Activated CD8-positive, alpha-beta memory T cell treated with anti-CD3 and anti-CD28 coated beads for 48 hours (primary cell): Measurements from ENCODE around the gene IL1RN.

ENCODE experiments used
- DNase-seq, 3 experiments: peaks; one replicate each; pipeline ENCODE4 v3.0.0-alpha.2; 2020; ENCODE audit warnings: low read depth in 2 of 3, low spot score in 2 of 3

Gene IL1RN

GRCh38 chr2:113127646-113128570 is 510 bp downstream of the IL1RN start:
- no peak for DNase-seq

GRCh38 chr2:113129519-113130078 is 2.2 kb downstream of the IL1RN start:
- DNase-seq = no peak

- no peak for DNase-seq
Observed at GRCh38 chr2:113131352-113132185, 4.2 kb downstream of the IL1RN start.

GRCh38 chr2:113132414-113133021 is 5.1 kb downstream of the IL1RN start:
- no peak for DNase-seq

GRCh38 chr2:113133704-113134598 is 6.6 kb downstream of the IL1RN start:
- DNase-seq = no peak

- no peak for DNase-seq
Observed at GRCh38 chr2:113134717-113135116, 7.3 kb downstream of the IL1RN start.

- DNase-seq = no peak
Observed at GRCh38 chr2:113135317-113135716, 7.9 kb downstream of the IL1RN start.

GRCh38 chr2:113136828-113137775 is 9.7 kb downstream of the IL1RN start:
- no peak for DNase-seq

GRCh38 chr2:113137827-113138226 is 10.4 kb downstream of the IL1RN start:
- DNase-seq = no peak

- DNase-seq = no peak
Observed at GRCh38 chr2:113138428-113139322, 11.3 kb downstream of the IL1RN start.

- DNase-seq = no peak
Observed at GRCh38 chr2:113141451-113141850, 14.1 kb downstream of the IL1RN start.

GRCh38 chr2:113142290-113142689 is 14.9 kb downstream of the IL1RN start:
- no peak for DNase-seq

GRCh38 chr2:113144259-113144658 is 16.9 kb downstream of the IL1RN start:
- no peak for DNase-seq

- DNase-seq = no peak
Observed at GRCh38 chr2:113148606-113149552, 21.5 kb downstream of the IL1RN start.

- DNase-seq = no peak
Observed at GRCh38 chr2:113149553-113150257, 22.3 kb downstream of the IL1RN start.

- no peak for DNase-seq
Observed at GRCh38 chr2:113150258-113150601, 22.8 kb downstream of the IL1RN start.

- no peak for DNase-seq
Observed at GRCh38 chr2:113155331-113155730, 27.9 kb downstream of the IL1RN start.
